ENCODE measurements around the gene P2RY8.

P2RY8 gene

GRCh38 chrX:1537031-1537715 lies at the start of gene P2RY8:
Gene P2RY8, minus strand, starts transcription at chrX:1537185. Its CDS starts 70,627 bp downstream, at chrX:1466558.
- no peaks in the 10 kb centered on the region for H3K4me1 ChIP-seq (ENCODE audit: control insufficient read depth, insufficient read depth, low read length)
- POLR2A ChIA-PET: no interaction called here
- CTCF ChIA-PET: no interaction called here
- no peak for TF ChIP-seq HOXD13 (CRISPR knock-in tag; IDR thresholded peaks at IDR 0.05; ENCODE audit: borderline replicate concordance)
- TF ChIP-seq ZNF76 (tag by site-specific recombination; IDR thresholded peaks at IDR 0.05; ENCODE audit: borderline replicate concordance, low read depth): no peak
- TF ChIP-seq BCL11A (tag by site-specific recombination; IDR thresholded peaks at IDR 0.05; ENCODE audit: low read depth): no peak
- TF ChIP-seq CTCF (tag by site-specific recombination; IDR thresholded peaks at IDR 0.05): no peak
- H3K27ac ChIP-seq (ENCODE audit: extremely low read depth, low read depth, low read length): no peak within 1 kb of the TSS
- H3K4me3 ChIP-seq (ENCODE audit: low read depth, low read length): no peak within 1 kb of the TSS
- H3K9me3 ChIP-seq (ENCODE audit: control insufficient read depth, insufficient read depth, low read depth, low read length): no peaks in the 10 kb centered on the region
- H3K36me3 ChIP-seq (ENCODE audit: control insufficient read depth in 2 of 2, insufficient read depth in 1 of 2, low read length in 2 of 2): no peaks in the 10 kb centered on the region

GRCh38 chrX:1584237-1585011 lies 47.4 kb upstream of the P2RY8 start:
- CTCF ChIA-PET: no interaction called here
- Histone ChIP-seq H3K27ac (ENCODE audit: extremely low read depth, low read depth, low read length) (no peak overlapping the region), H3K36me3 (ENCODE audit: control insufficient read depth in 2 of 2, insufficient read depth in 1 of 2, low read length in 2 of 2) (no peaks in the 10 kb centered on the region), H3K9me3 (ENCODE audit: control insufficient read depth, insufficient read depth, low read depth, low read length) (no peaks in the 10 kb centered on the region), H3K4me3 (ENCODE audit: low read depth, low read length) (no peak overlapping the region), H3K4me1 (ENCODE audit: control insufficient read depth, insufficient read depth, low read length) (no peaks in the 10 kb centered on the region)
- TF ChIP-seq INSM2 (tag by site-specific recombination; IDR thresholded peaks at IDR 0.05): no peak
- no peak for TF ChIP-seq ZNF555 (tag by site-specific recombination; conservative IDR thresholded peaks at IDR 0.05)
- no peak for TF ChIP-seq MZF1 (tag by site-specific recombination; IDR thresholded peaks at IDR 0.05; ENCODE audit: borderline replicate concordance)
- TF ChIP-seq ZNF121 (tag by site-specific recombination; IDR thresholded peaks at IDR 0.05): peak; percentile 31; the same call in 1 of the 2 replicates
- POLR2A ChIA-PET: no interaction called here

GRCh38 chrX:1582686-1583437 lies 45.9 kb upstream of the P2RY8 start:
- ChIA-PET CTCF (no interaction called here), POLR2A (no interaction called here)
- H3K4me1 ChIP-seq (ENCODE audit: control insufficient read depth, insufficient read depth, low read length): no peaks in the 10 kb centered on the region
- H3K27ac ChIP-seq (ENCODE audit: extremely low read depth, low read depth, low read length): no peak overlapping the region
- no peaks in the 10 kb centered on the region for H3K36me3 ChIP-seq (ENCODE audit: control insufficient read depth in 2 of 2, insufficient read depth in 1 of 2, low read length in 2 of 2)
- no peak overlapping the region for H3K4me3 ChIP-seq (ENCODE audit: low read depth, low read length)
- no peaks in the 10 kb centered on the region for H3K9me3 ChIP-seq (ENCODE audit: control insufficient read depth, insufficient read depth, low read depth, low read length)
- TF ChIP-seq ZNF837 (tag by site-specific recombination; IDR thresholded peaks at IDR 0.05) (no peak), PATZ1 (tag by site-specific recombination; IDR thresholded peaks at IDR 0.05) (peak; percentile 85), ZNF768 (tag by site-specific recombination; IDR thresholded peaks at IDR 0.05) (no peak), ZFHX2 (tag by site-specific recombination; conservative IDR thresholded peaks at IDR 0.05) (no peak), ZNF658 (tag by site-specific recombination; IDR thresholded peaks at IDR 0.05) (no peak), SETDB1 (IDR thresholded peaks at IDR 0.05; ENCODE audit: insufficient read length, low read length) (peak; percentile 40), YY2 (tag by site-specific recombination; IDR thresholded peaks at IDR 0.05) (no peak), ZFP3 (tag by site-specific recombination; IDR thresholded peaks at IDR 0.05; ENCODE audit: low read depth) (no peak), SP2 (tag by site-specific recombination; IDR thresholded peaks at IDR 0.05) (0 out of 2 replicates have a peak, but pooled peaks have one; percentile 8), ZNF560 (tag by site-specific recombination; IDR thresholded peaks at IDR 0.05; ENCODE audit: borderline replicate concordance) (no peak), GLI2 (tag by site-specific recombination; IDR thresholded peaks at IDR 0.05; ENCODE audit: borderline replicate concordance, low read depth) (no peak), ZNF433 (tag by site-specific recombination; IDR thresholded peaks at IDR 0.05; ENCODE audit: low read depth) (no peak), KLF16 (tag by site-specific recombination; IDR thresholded peaks at IDR 0.05) (no peak)

Measured in HEK293 (cell line).